ENCODE results near the gene TSC2.

Gene TSC2

DNA sequence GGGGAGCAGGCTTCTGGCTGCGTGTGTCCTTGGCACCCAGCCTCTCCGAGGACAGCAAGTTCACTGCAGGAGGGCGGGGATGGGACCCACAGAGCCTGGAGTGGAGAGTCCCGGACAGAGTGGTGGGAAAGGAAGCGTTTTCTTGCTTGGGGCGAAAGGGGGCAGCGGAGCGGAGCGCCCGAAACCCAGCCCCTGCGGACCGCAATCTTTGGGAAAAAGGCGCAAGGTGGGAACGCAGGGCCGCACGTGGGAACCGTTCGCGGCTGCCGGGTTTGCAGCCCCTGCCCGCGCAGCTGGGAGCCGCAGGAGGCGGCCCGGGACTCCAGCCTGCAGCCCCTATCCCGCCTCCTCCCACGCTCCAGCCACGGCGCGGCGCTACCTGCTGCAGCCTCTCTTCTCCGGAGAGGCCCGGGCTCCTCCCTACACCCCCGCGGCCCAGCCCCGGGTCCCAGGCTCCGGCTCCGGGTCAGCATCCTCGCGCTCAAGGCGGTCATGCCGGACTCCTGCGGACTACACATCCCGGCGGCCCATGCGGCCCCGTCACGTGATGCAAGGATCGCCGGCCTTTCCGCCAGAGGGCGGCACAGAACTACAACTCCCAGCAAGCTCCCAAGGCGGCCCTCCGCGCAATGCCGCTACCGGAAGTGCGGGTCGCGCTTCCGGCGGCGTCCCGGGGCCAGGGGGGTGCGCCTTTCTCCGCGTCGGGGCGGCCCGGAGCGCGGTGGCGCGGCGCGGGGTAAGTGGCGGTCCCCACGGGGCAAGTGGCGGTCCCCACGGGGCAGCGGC, at the start of gene TSC2, which contains the start of gene NTHL1:
Gene TSC2, plus strand, starts transcription at position 656 of the 786 bp plus-strand sequence. CDS start 631 bp downstream, outside the sequence.
Gene NTHL1, minus strand, starts transcription at position 505 of the 786 bp plus-strand sequence. Its CDS starts 11 bp downstream, at position 494.
- H3K27me3 ChIP-seq (ENCODE audit: control insufficient read depth, insufficient read depth, low read length), result no peaks in the 10 kb centered on the region
- H3K4me3 ChIP-seq (ENCODE audit: low read length), result peak within 1 kb of the TSS; percentile 72
- H3K4me1 ChIP-seq (ENCODE audit: control insufficient read depth, insufficient read depth, low read length), result peaks cover 2% of the 10 kb centered on the region; the same call in 1 of the 2 replicates
- WGBS (ENCODE audit: insufficient coverage, insufficient read length), result no CpG with 5 or more reads among the region's 81 CpGs
- H3K36me3 ChIP-seq (ENCODE audit: control insufficient read depth, insufficient read depth, low read length), result no peaks in the 10 kb centered on the region
- H3K9me3 ChIP-seq (ENCODE audit: control insufficient read depth, insufficient read depth, low read length), result no peaks in the 10 kb centered on the region
- DNase-seq (ENCODE audit: low read depth, low spot score), result peak; percentile 95
- H3K27ac ChIP-seq (ENCODE audit: low read length), result no peak within 1 kb of the TSS

DNA sequence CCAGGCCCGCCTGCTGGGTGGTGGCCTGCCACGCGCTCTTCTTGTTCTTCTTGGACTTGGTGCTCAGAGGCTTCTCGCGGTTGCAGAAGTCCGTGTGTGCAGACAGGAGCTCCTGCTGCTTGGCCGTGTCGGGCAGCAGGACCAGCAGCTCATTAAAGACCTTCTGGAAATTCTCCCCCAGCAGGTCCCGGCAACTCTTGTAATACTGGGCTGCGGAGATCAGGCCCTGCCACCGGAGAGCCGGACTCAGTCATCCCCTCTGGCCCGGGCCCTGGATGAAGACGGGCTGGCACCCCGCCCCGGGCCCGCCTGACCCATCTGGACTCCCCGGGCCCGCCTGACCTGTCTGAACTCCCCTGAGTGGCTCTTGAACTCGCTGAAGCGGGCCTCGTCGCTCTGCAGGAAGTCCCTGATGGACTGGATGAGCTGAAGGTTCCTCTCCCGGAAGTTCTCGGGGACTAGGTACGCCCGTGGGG, 49.4 kb upstream of the TSC2 start:
- no peak overlapping the region for H3K27ac ChIP-seq (ENCODE audit: low read length)
- no peaks in the 10 kb centered on the region for H3K4me1 ChIP-seq (ENCODE audit: control insufficient read depth, insufficient read depth, low read length)
- no peak for DNase-seq (ENCODE audit: low read depth, low spot score)
- WGBS (ENCODE audit: insufficient coverage, insufficient read length), result no CpG with 5 or more reads among the region's 27 CpGs
- H3K27me3 ChIP-seq (ENCODE audit: control insufficient read depth, insufficient read depth, low read length), result no peaks in the 10 kb centered on the region
- peaks cover 49% of the 10 kb centered on the region for H3K36me3 ChIP-seq (ENCODE audit: control insufficient read depth, insufficient read depth, low read length)
- H3K9me3 ChIP-seq (ENCODE audit: control insufficient read depth, insufficient read depth, low read length), result no peaks in the 10 kb centered on the region
- H3K4me3 ChIP-seq (ENCODE audit: low read length), result no peak overlapping the region

DNA sequence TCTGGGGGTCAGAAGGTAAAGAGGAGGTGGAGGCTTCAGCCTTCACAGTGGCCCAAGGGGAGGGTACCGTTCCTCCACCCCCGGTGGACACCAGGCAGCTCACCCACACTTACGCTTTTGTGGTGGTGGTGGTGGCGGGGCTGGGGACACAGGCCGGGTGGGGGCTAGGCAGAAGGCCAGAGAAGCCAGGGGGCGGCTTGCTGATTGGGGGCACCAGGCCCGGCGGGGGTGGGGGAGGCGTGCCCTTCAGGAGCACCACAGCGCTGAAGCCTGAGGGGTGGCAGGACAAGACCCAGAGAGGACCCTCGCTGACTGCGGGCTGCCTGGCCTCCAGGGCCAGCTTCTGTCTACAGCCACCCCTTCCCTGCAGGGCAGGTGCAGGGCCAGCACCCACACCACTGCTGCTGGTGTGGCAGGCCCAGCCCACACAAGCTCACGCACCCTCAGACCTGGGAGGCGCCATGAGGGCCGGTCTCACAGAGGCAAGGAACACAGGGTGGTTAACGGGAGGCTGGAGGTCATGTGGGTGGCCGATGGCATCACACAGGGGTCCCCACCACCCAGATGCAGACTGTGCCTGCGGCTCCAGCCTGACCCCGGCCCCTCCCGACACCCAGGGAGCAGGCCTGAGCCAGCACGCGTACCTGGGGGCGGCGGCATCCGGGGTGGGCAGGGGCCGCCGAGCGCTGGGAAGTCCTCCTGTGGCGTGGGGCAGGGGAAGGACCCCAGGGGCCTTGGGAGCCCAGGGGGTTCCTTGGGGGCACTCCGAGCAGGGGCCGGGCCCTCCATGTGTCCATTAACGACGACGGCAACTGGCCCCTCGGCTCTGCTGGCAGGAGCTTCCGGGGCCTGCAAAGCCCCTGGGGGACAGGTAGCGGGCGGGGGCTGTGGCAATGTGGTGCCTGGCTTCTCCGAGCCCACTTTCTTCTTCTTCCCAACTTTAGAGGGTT, 48.7 kb upstream of the TSC2 start:
- Histone ChIP-seq H3K36me3 (ENCODE audit: control insufficient read depth, insufficient read depth, low read length) (peaks cover 49% of the 10 kb centered on the region), H3K4me3 (ENCODE audit: low read length) (no peak overlapping the region), H3K27ac (ENCODE audit: low read length) (no peak overlapping the region), H3K9me3 (ENCODE audit: control insufficient read depth, insufficient read depth, low read length) (no peaks in the 10 kb centered on the region), H3K27me3 (ENCODE audit: control insufficient read depth, insufficient read depth, low read length) (no peaks in the 10 kb centered on the region), H3K4me1 (ENCODE audit: control insufficient read depth, insufficient read depth, low read length) (peaks cover under 1% of the 10 kb centered on the region; the same call in 1 of the 2 replicates)
- no CpG with 5 or more reads among the region's 39 CpGs for WGBS (ENCODE audit: insufficient coverage, insufficient read length)
- no peak for DNase-seq (ENCODE audit: low read depth, low spot score)

DNA sequence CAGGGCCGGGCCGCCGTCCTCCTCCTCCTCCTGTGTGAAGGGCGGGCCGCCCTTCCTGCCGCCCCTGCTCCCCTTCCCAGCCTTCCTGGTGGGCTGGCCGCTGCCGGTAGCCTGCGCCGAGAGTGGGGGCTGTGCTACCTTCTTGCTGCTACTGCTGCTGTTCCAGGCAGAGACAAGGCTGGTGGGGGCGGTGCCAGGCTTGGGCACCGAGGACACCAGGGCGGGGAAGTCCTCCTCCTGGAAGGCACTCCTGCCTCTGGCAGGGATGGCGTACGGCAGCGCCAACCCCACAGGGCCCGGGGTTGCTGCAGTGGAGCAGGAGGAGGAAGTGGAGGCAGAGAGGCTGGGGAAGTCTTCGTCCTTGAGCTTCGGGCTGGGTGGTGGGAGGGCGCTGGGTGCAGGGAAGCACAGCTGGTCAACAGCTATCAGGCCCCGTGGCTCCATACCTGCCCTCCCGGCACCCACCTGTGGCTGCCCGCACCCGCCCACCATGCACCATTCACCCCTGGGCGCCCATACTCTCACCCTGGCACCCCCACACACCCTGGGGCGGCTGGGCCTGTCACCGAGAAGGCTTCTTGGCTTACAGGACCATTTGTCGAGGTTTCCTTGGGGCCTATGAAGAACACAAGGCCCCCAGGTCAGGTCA, 47.8 kb upstream of the TSC2 start:
- WGBS (ENCODE audit: insufficient coverage, insufficient read length), result no CpG with 5 or more reads among the region's 28 CpGs
- Histone ChIP-seq H3K9me3 (ENCODE audit: control insufficient read depth, insufficient read depth, low read length) (no peaks in the 10 kb centered on the region), H3K27ac (ENCODE audit: low read length) (no peak overlapping the region), H3K4me3 (ENCODE audit: low read length) (no peak overlapping the region), H3K4me1 (ENCODE audit: control insufficient read depth, insufficient read depth, low read length) (peaks cover 4% of the 10 kb centered on the region; the same call in 1 of the 2 replicates), H3K36me3 (ENCODE audit: control insufficient read depth, insufficient read depth, low read length) (peaks cover 49% of the 10 kb centered on the region), H3K27me3 (ENCODE audit: control insufficient read depth, insufficient read depth, low read length) (no peaks in the 10 kb centered on the region)
- no peak for DNase-seq (ENCODE audit: low read depth, low spot score)

DNA sequence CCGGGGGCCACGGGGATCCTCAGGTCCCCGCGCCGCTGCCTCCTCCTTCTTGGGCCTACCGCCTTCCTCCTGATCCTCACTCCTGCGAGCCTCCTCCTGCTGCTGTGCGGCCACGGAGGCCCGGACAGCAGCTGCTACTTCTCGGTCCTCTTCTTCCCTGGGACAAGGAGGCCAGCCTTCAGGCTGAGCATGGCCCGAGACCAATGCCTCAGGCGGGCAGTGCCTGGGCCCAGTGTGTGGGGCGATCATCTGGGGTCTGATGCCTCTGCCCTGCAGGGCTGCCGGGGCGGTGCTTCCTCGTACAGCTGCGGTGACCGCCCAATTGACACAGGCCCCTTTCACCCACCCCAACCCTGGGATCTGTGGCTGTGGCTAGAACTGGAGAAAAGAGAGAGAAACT, 46.8 kb upstream of the TSC2 start:
- DNase-seq (ENCODE audit: low read depth, low spot score), result no peak
- Histone ChIP-seq H3K9me3 (ENCODE audit: control insufficient read depth, insufficient read depth, low read length) (no peaks in the 10 kb centered on the region), H3K27ac (ENCODE audit: low read length) (no peak overlapping the region), H3K36me3 (ENCODE audit: control insufficient read depth, insufficient read depth, low read length) (peaks cover 49% of the 10 kb centered on the region), H3K4me1 (ENCODE audit: control insufficient read depth, insufficient read depth, low read length) (peaks cover 4% of the 10 kb centered on the region), H3K27me3 (ENCODE audit: control insufficient read depth, insufficient read depth, low read length) (no peaks in the 10 kb centered on the region), H3K4me3 (ENCODE audit: low read length) (no peak overlapping the region)
- no CpG with 5 or more reads among the region's 19 CpGs for WGBS (ENCODE audit: insufficient coverage, insufficient read length)

DNA sequence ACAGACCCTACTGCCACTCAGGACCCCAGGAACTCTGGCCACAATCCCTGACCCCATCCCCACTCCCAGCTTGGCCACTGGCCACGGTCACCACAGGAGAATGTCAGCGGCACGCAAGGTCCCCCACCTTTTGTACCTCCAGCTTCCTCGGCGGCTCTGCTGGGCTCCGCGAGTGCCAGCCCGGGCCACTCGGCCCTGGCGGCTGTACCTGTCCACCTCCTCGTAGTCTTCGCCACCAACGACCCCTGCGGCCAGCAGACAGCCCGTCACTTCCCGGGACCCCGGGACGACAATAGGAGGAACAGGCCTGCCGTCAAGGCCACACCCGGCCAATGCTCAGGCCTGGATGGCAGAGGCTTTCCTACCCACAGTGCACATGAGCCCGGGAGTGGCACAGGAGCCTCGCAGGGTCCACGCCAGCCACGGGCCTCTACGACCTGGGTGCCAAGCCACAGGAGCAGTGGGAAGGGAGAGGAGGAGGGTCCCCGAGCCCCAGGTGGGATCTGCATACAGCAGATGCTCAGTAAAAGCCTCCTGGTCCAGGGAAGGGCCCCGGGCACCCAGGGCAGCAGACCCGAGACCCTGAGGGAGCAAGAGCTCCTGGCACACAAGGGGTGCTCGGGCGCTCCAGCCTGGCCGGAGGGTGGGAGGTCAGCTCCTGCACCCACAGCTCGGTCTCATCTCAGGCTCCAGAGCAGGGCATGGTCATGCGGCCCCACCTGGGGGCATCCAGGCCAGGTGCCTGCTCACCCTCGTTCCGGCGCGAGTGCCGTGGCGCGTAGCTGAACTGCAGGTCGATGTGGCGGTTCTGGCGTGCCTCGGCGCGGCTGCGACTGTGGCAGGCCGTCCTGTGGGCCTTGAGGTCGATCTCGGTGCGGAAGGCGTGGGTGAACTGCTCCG, 46.1 kb upstream of the TSC2 start:
- H3K4me1 ChIP-seq (ENCODE audit: control insufficient read depth, insufficient read depth, low read length), result peaks cover 5% of the 10 kb centered on the region
- no peak for DNase-seq (ENCODE audit: low read depth, low spot score)

DNA sequence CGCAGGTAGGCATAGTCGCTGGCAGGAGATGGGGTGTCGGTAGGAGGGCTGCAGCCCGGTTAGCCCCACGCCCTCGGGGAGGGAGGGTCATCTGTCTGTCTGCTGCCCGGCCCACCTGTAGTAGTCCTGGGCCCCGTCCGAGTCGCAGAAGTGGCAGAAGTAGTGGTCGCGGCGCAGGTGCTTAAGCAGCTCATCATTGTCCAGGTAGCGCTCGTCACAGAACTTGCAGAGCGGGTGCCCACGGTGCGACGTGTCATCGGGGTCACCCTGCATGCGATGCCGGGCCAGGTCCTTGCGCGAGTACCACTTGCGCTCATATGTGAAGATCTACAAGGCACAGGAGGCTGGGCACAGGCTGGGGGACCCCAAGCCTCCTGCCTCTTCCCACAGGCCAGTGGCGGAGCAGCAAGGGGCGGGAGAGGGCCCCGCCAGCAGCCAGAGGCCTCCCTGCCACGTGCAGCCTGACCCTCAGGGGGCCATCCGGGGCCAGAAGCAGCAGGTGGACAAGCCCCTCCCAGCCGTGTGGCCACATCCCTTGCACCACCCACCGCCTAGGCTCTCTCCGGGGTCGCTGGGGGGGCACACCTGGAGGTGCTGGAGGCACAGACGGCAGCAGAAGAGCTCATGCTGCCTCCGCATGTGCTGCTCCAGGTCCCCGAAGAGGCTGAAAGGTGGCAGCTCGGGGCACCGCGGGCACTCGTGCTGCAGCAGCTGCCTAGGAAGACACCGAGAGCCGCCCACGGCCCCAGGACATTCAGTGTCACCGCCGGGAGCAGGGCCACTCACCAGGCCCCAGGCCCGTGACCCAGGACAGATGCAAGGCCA, 45.2 kb upstream of the TSC2 start:
- no peaks in the 10 kb centered on the region for H3K9me3 ChIP-seq (ENCODE audit: control insufficient read depth, insufficient read depth, low read length)
- H3K4me3 ChIP-seq (ENCODE audit: low read length), result no peak overlapping the region
- H3K27ac ChIP-seq (ENCODE audit: low read length), result no peak overlapping the region
- peaks cover 49% of the 10 kb centered on the region for H3K36me3 ChIP-seq (ENCODE audit: control insufficient read depth, insufficient read depth, low read length)
- no CpG with 5 or more reads among the region's 47 CpGs for WGBS (ENCODE audit: insufficient coverage, insufficient read length)
- DNase-seq (ENCODE audit: low read depth, low spot score), result no peak
- peaks cover 5% of the 10 kb centered on the region for H3K4me1 ChIP-seq (ENCODE audit: control insufficient read depth, insufficient read depth, low read length)
- H3K27me3 ChIP-seq (ENCODE audit: control insufficient read depth, insufficient read depth, low read length), result no peaks in the 10 kb centered on the region

More for the DNA sequence above, 46.1 kb upstream of the TSC2 start:
- peaks cover 49% of the 10 kb centered on the region for H3K36me3 ChIP-seq (ENCODE audit: control insufficient read depth, insufficient read depth, low read length)
- H3K9me3 ChIP-seq (ENCODE audit: control insufficient read depth, insufficient read depth, low read length), result no peaks in the 10 kb centered on the region
- H3K4me3 ChIP-seq (ENCODE audit: low read length), result no peak overlapping the region
- no CpG with 5 or more reads among the region's 53 CpGs for WGBS (ENCODE audit: insufficient coverage, insufficient read length)
- no peaks in the 10 kb centered on the region for H3K27me3 ChIP-seq (ENCODE audit: control insufficient read depth, insufficient read depth, low read length)
- no peak overlapping the region for H3K27ac ChIP-seq (ENCODE audit: low read length)

DNA sequence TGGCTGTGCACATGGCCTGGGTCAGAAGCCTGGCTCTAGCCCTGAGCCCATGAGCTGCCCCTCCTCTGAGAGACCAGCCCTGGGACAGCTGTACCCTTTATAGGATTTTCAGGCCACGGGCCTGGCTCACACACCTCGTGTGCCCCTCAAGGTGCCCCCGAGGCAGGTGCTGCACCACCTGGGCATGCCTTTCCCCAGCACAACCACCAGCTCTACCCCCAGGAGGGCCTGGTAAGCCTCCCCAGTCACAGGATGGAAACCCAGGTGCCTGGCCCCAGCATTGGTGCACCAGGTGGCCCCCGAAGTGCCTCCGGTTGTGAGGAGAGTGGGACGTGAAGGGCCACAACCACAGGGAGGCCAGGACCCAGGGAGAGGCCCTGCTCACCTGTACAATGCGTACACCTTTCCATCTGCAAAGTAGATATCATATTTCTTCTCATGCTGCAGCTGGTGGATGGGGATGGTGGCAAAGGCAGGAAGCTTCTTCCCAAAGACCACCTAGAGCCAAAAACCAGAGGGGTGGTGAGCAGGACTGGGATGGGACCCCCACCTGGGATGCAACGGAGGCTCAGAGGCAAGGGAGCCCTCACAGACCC, 44.5 kb upstream of the TSC2 start:
- H3K4me1 ChIP-seq (ENCODE audit: control insufficient read depth, insufficient read depth, low read length), result peaks cover 5% of the 10 kb centered on the region
- DNase-seq (ENCODE audit: low read depth, low spot score), result no peak
- no peaks in the 10 kb centered on the region for H3K27me3 ChIP-seq (ENCODE audit: control insufficient read depth, insufficient read depth, low read length)
- no peak overlapping the region for H3K4me3 ChIP-seq (ENCODE audit: low read length)
- H3K27ac ChIP-seq (ENCODE audit: low read length), result no peak overlapping the region
- no CpG with 5 or more reads among the region's 8 CpGs for WGBS (ENCODE audit: insufficient coverage, insufficient read length)
- no peaks in the 10 kb centered on the region for H3K9me3 ChIP-seq (ENCODE audit: control insufficient read depth, insufficient read depth, low read length)
- H3K36me3 ChIP-seq (ENCODE audit: control insufficient read depth, insufficient read depth, low read length), result peaks cover 43% of the 10 kb centered on the region
